ENCODE data around the gene SERINC5.

Gene SERINC5

GRCh38 chr5:80195837-80196400, 59.9 kb downstream of the SERINC5 start:
- ChIA-PET POLR2A (no interaction called here), CTCF (interaction anchor here (0.6 kb wide), 1 partner anchor 16 kb away, joined by 3 read pairs; no protein-coding TSS in a partner anchor)
- DNase-seq (ENCODE audit: extremely low spot score): no peak
- no peak for TF ChIP-seq SUZ12 (IDR thresholded peaks at IDR 0.05)
- TF ChIP-seq TARDBP (IDR thresholded peaks at IDR 0.05): no peak
- no peak for TF ChIP-seq ARNT (IDR thresholded peaks at IDR 0.05)
- no peak for TF ChIP-seq FOXM1 (IDR thresholded peaks at IDR 0.05; ENCODE audit: borderline replicate concordance)
- no peak for TF ChIP-seq L3MBTL2 (conservative IDR thresholded peaks at IDR 0.05)
- no peak for TF ChIP-seq ZNF384 (IDR thresholded peaks at IDR 0.05)
- TF ChIP-seq ELF4 (IDR thresholded peaks at IDR 0.05): no peak
- TF ChIP-seq SP1 (IDR thresholded peaks at IDR 0.05): no peak
- TF ChIP-seq NFRKB (IDR thresholded peaks at IDR 0.05): no peak
- TF ChIP-seq FOXK2 (IDR thresholded peaks at IDR 0.05): no peak
- no peak for TF ChIP-seq PKNOX1 (IDR thresholded peaks at IDR 0.05)
- no peak for TF ChIP-seq BHLHE40 (IDR thresholded peaks at IDR 0.05; ENCODE audit: borderline replicate concordance)
- TF ChIP-seq HDGF (IDR thresholded peaks at IDR 0.05; ENCODE audit: borderline replicate concordance): no peak
- TF ChIP-seq CTBP1 (IDR thresholded peaks at IDR 0.05; ENCODE audit: borderline replicate concordance): no peak
- no peak for TF ChIP-seq LEF1 (IDR thresholded peaks at IDR 0.05; ENCODE audit: borderline replicate concordance)
- no peak for TF ChIP-seq FOXA1 (IDR thresholded peaks at IDR 0.05)

DNA sequence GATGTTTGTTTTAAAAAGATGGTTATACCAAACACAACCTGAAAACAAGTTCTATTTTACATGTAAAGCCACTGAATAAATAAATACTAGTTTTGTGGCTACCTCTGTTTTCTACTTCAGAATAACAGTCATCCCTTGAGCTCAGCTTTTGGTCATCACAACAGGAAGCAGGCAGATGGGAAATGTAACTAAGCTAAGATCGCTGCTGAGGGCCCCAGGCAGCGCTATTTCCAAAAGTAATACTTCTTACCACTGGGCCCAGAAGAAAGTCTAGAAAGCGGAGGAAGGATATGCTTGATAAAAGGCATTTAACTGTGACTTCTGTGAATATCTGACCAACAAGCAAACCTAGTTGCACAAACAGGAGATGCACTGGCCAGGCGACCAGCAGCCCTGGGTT, 61.4 kb downstream of the SERINC5 start:
- ChIA-PET CTCF (interaction anchor here (0.7 kb wide), 1 partner anchor 36 kb away, joined by 3 read pairs; no protein-coding TSS in a partner anchor), POLR2A (no interaction called here)
- no peak for TF ChIP-seq HDGF (IDR thresholded peaks at IDR 0.05; ENCODE audit: borderline replicate concordance)
- TF ChIP-seq TARDBP (IDR thresholded peaks at IDR 0.05): no peak
- no peak for TF ChIP-seq ARNT (IDR thresholded peaks at IDR 0.05)

DNA sequence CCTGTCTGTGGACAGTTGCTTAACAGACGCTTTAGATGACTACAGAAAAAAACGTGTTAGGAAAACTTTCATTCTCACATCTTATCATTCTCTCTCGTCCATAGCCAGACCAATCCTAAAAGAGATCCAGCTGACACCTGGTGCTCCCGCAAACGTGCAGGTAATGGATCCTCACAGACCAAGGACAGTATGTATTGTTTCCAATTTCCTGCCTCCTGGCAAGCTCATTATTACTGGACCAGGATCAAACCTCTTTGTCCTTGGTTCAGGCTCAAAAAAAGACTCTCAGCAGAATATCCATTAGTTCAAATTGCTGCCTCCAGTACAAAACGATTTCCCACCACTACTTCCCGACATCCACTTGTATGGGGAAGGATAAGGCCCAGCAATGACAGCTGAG, 62.4 kb downstream of the SERINC5 start:
- no peak for TF ChIP-seq TARDBP (IDR thresholded peaks at IDR 0.05)
- no peak for TF ChIP-seq BHLHE40 (IDR thresholded peaks at IDR 0.05; ENCODE audit: borderline replicate concordance)
- no peak for TF ChIP-seq NFRKB (IDR thresholded peaks at IDR 0.05)
- TF ChIP-seq L3MBTL2 (conservative IDR thresholded peaks at IDR 0.05): no peak
- TF ChIP-seq LEF1 (IDR thresholded peaks at IDR 0.05; ENCODE audit: borderline replicate concordance): no peak
- TF ChIP-seq SP1 (IDR thresholded peaks at IDR 0.05): no peak
- no peak for TF ChIP-seq FOXM1 (IDR thresholded peaks at IDR 0.05; ENCODE audit: borderline replicate concordance)
- no peak for TF ChIP-seq PKNOX1 (IDR thresholded peaks at IDR 0.05)
- TF ChIP-seq FOXK2 (IDR thresholded peaks at IDR 0.05): no peak
- no peak for TF ChIP-seq ZNF384 (IDR thresholded peaks at IDR 0.05)
- TF ChIP-seq ELF4 (IDR thresholded peaks at IDR 0.05): no peak
- TF ChIP-seq HDGF (IDR thresholded peaks at IDR 0.05; ENCODE audit: borderline replicate concordance): no peak
- ChIA-PET POLR2A (interaction anchor here (2.0 kb wide), 1 partner anchor 62 kb away, joined by 10 read pairs; the partner anchor contains the start of gene SERINC5), CTCF (no interaction called here)
- DNase-seq (ENCODE audit: extremely low spot score): no peak

More for the DNA sequence above, 61.4 kb downstream of the SERINC5 start:
- no peak for DNase-seq (ENCODE audit: extremely low spot score)

DNA sequence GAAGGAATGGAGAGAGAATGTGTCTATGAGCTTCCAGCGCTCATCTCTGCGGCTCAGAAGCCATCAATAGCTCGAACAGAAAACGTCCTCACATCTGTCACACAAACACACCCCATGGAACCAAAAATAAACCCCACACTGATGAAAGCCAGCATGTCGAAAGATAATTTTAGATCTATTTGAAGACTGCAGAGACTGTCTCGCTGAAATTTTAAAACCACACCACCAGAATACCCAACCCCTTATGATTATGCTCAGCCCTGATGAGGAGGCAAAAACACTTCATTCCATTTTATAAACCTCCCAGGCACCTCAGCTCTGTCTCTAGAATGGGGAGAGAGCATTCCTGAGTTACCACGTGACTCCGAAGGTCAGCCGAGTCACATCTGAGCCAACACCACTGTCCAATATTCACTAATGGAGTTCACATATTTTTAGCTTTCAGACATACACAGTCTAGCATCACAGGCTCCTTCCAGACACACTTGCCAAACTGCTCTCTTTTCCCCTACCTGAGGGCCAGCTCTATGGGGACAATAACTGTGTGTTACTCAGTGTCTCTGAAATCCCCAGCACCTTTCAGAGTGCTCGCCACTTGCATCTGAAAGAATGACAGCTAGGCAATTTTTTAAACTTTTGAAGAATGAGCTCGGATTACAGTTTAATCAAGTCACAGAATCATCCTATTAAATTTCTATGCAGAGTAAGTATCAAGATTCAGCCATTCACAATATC, 63.2 kb downstream of the SERINC5 start:
- ChIA-PET CTCF (no interaction called here), POLR2A (interaction anchor here (2.0 kb wide), 1 partner anchor 62 kb away, joined by 10 read pairs; the partner anchor contains the start of gene SERINC5)
- no peak for TF ChIP-seq NFRKB (IDR thresholded peaks at IDR 0.05)
- TF ChIP-seq SUZ12 (IDR thresholded peaks at IDR 0.05): no peak
- TF ChIP-seq BHLHE40 (IDR thresholded peaks at IDR 0.05; ENCODE audit: borderline replicate concordance): no peak
- TF ChIP-seq LEF1 (IDR thresholded peaks at IDR 0.05; ENCODE audit: borderline replicate concordance): no peak
- no peak for TF ChIP-seq SP1 (IDR thresholded peaks at IDR 0.05)
- no peak for TF ChIP-seq ZNF384 (IDR thresholded peaks at IDR 0.05)
- no peak for TF ChIP-seq FOXA1 (IDR thresholded peaks at IDR 0.05)
- TF ChIP-seq ELF4 (IDR thresholded peaks at IDR 0.05): no peak
- no peak for TF ChIP-seq L3MBTL2 (conservative IDR thresholded peaks at IDR 0.05)
- TF ChIP-seq ARNT (IDR thresholded peaks at IDR 0.05): no peak
- TF ChIP-seq CTBP1 (IDR thresholded peaks at IDR 0.05; ENCODE audit: borderline replicate concordance): no peak
- no peak for TF ChIP-seq FOXK2 (IDR thresholded peaks at IDR 0.05)
- no peak for TF ChIP-seq PKNOX1 (IDR thresholded peaks at IDR 0.05)
- DNase-seq (ENCODE audit: extremely low spot score): no peak

- CTCF ChIA-PET: no interaction called here
- POLR2A ChIA-PET: interaction anchor here (2.0 kb wide), 1 partner anchor 63 kb away, joined by 10 read pairs; the partner anchor contains the start of gene SERINC5
- TF ChIP-seq SUZ12 (IDR thresholded peaks at IDR 0.05): no peak
- DNase-seq (ENCODE audit: extremely low spot score): no peak
These were observed 63.9 kb downstream of the SERINC5 start for GRCh38 chr5:80191991-80192398.

DNA sequence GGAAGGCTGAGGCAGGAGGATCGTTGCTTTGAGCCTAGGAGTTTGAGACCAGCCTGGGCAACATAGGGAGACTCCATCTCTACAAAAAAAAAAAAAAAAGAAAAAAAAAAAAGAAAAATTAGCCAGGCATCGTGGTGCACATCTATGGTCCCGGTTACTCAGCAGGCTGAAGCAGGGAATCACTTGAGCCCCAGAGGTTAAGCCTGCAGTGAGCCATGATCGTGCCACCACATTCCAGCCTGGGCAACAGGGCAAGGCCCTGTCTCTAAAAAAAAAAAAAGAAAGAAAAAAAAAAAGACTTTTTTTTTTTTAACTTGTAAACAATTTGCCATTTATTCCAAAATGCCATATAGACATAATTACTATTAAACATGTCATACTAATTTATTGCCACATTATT, 64.5 kb downstream of the SERINC5 start:
- ChIA-PET POLR2A (no interaction called here), CTCF (no interaction called here)
- no peak for DNase-seq (ENCODE audit: extremely low spot score)
- TF ChIP-seq ZNF384 (IDR thresholded peaks at IDR 0.05) (no peak), ARNT (IDR thresholded peaks at IDR 0.05) (no peak), CTBP1 (IDR thresholded peaks at IDR 0.05; ENCODE audit: borderline replicate concordance) (no peak), HDGF (IDR thresholded peaks at IDR 0.05; ENCODE audit: borderline replicate concordance) (no peak), PKNOX1 (IDR thresholded peaks at IDR 0.05) (no peak), FOXK2 (IDR thresholded peaks at IDR 0.05) (no peak), L3MBTL2 (conservative IDR thresholded peaks at IDR 0.05) (no peak), FOXA1 (IDR thresholded peaks at IDR 0.05) (no peak), FOXM1 (IDR thresholded peaks at IDR 0.05; ENCODE audit: borderline replicate concordance) (no peak), BHLHE40 (IDR thresholded peaks at IDR 0.05; ENCODE audit: borderline replicate concordance) (no peak), NFRKB (IDR thresholded peaks at IDR 0.05) (no peak), SP1 (IDR thresholded peaks at IDR 0.05) (no peak)

Measured in HEK293T (cell line).